NCI-H2029 treated with DMSO at 0.1 percent for 48 hours (cell line): ENCODE results near the gene PRPF38A.
"Not testable (repeated sequence)": the region's sequence is repeated elsewhere in the genome, so short reads cannot be mapped to it uniquely, and the experiment has no call there.

Source experiments
- DNase-seq: peaks from one replicate; lab custom pipeline; 2025; lab: John Stamatoyannopoulos, UW

The PRPF38A gene

DNA sequence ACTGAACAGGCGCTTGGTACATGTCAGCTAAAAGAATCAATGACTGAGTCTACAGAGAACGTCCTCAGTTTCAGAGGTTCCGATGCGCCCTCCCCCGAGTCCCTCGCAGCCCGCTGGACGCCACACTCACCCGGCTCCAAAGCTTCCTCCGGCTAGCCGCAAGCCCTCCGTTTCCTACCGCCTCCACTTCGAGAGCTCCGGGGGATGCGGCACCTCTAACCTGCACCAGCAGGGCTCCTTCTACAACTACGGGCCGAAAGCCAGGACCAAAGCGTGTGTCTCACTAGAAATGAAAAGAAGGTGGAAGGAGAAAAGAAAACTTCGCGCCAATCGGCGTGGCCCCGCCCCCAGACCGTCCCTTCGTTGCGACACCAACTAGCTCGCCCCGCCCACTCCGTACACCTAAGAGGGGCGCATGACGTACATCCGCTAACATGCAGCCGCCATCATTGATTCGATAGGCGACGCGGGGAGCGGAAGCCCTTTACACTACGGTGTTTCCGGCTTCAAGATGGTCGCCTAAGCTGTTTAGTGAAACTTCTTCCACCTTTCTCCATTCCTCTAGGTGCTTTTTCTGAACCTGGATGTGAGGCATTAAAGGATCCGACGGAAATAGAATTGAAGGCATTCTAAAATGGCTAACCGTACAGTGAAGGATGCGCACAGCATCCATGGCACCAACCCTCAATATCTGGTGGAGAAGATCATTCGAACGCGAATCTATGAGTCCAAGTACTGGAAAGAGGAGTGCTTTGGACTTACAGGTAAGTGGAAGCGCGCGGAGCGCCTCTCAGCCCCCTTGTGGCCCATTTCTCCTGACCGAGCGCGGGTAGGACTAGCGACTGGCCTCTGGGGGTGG lies at the start of gene PRPF38A, which contains the start of gene ORC1:
Gene PRPF38A (plus strand): TSS at position 487 of the 859 bp plus-strand sequence. CDS start 148 bp downstream, at position 635.
Gene ORC1 (minus strand): TSS at position 308 of the 859 bp plus-strand sequence. CDS start 2,200 bp downstream, outside the sequence.
- peak; percentile 98 for DNase-seq

GRCh38 chr1:52355436-52355835 lies 49.0 kb upstream of the PRPF38A start:
- DNase-seq: no peak

DNA sequence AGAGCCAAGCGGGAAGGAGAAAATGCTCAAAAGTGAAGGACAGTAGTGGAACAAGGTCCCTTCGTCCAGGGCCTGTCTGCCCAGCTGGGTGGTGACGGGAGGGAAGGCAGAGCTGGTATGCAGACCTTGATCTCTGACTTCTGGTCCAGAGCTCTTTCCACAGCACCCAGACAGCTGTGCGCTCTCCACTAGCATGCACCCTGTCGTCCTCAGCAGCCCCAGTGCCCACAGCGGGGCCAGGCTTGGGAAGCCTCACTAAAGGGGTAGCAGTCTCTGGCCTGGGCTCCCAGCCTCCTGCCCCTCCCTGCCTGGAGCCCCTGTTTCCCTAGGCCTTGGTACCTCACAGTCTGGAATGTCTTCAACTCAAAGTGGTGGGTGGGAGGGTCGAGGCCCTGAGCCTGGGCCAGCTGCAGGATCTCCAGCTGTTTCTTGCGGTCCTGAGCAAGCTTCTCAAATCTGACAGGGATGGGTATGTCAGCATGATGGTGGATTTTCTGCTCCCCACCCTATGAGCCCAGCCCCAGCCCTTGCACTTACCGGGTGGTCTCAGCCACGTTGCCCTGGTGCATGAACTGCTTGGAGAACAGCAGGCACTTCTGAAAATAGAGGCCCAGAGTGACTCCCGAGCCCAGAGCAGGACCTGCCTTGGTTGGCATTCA lies 48.4 kb upstream of the PRPF38A start:
- DNase-seq: no peak

- no peak for DNase-seq
Observed at GRCh38 chr1:52356818-52357355, 47.5 kb upstream of the PRPF38A start.

DNA sequence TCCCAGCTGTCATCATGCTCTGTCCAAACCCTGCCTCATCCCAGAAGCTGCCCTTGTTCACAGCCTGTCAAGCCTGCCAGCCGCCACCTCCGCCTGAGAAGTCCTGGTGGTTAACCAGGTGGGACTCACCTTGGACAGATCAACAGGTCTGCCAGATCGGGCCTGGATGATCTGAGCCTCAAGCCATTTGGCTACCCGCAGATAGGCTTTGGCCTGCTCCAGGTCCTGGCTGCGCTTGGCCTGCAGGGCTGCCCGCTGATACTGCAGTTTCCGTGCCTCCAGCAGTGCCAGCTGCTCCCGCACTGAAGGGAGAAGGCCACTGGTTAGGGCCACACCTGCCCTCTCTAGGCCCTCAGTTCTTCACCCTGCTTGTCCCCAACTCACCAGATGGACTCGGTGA lies 47.0 kb upstream of the PRPF38A start:
- no peak for DNase-seq

- no peak for DNase-seq
Observed at GRCh38 chr1:52358851-52359497, 45.4 kb upstream of the PRPF38A start.

DNA sequence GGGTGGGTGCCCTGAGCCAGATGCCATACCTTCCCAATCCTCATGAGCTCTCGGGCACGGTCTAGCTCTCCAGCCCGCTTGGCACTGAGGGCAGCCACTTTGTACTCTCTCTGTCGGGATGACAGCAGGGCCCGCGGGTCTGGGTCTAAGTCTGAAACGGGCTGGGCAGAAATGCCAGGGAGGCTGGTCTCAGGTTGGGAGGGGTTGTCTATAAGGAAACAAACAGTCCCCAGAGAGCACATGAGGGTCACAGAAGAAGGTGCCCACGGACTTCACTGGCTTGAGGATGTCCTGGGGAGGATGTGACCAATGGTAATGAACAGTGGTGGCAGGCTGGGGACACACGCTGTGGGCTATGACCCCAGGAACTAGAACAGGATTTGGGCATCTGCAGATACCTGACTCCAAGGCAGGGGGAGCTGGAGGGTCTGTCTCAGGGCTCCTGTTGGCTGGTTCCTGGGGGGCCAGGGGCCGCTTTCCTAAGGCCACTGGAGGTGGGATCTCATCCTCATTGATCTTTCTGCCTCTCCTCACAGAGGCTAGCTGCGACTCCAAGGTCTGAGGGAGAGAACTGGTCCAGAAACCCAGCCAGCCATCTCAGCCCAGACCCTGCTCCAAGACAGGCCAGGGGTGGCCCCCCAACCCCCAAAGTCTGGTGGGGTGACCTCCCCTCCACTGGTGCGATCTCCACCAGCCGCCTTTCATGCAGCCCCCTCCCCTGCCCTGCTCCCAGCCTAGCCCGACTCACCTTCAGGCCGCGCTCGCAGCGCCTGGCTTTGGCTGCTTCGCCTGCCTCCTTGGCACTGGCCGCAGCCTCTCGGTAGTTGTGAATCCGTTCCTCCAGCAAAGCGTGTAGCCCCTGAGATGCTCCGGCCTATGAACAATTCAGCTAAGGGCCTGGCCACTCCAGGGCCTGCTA lies 44.5 kb upstream of the PRPF38A start:
- no peak for DNase-seq

- DNase-seq: no peak
Observed at GRCh38 chr1:52360595-52360968, 43.8 kb upstream of the PRPF38A start.

DNA sequence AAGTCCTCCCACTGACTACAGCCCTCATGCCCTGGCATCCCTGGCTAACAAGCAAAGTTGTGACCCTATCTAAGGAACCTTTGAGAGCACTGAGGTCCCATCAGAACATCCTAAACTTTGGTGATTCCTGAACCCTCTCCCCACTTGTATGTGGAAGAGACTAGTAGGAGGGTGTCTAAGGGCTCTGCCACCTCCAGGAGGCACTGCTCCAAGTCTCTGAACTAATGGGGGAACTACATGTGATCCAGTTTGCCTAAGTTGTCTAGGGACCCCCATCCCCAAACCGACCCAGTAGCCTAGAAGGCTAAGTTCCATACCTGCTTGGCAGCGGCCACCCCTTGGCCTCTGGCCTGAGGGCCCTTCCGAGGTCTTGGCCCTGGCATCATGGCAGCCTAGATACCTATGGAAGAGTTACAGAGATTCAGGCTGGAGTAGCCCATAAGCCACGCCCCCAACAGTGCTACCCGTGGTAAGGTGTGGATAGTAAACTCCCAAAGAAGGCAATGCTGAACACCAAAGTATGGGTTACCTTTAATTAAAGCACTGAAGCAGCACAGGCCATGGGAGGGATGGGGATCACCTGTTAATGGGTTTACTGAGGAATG lies 40.1 kb upstream of the PRPF38A start:
- no peak for DNase-seq

DNA sequence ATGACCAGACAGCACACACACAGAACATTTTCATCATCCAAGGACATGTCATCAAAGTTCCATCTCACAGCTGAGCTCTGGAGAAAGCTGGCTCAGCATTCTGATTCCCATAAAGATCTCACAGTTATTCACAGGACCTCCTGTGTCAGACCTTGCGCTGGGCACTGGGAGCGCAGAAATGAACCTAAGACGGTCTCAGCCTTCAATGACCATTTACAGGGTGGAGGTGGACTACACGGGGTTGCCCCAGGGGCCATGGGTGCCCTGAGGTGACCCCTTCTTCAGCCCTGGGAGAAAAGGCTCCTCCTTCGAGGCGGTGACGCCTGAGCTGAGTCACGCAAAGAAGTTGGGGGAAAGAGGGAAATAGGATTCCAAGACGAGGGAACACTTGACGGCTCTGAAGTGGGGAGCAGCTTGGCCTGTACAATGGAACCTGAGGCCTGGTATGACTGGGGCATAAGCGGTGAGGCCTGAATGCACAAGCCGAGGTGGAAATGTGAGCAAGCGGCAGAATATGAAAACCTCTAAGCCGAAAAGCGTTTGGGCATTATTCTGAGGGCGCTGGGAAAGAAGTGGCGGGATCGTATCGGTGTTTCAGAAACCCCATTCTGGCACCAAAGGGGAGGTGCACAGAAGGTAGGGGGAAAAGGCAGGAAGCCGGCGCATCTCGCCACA lies 39.2 kb upstream of the PRPF38A start:
- DNase-seq: peak; percentile 69

- peak; percentile 99 for DNase-seq
Observed at GRCh38 chr1:52365746-52366516, 38.5 kb upstream of the PRPF38A start, which contains the start of gene CC2D1B. CC2D1B (minus strand) TSS chr1:52366205; CDS start chr1:52364620, 1,585 bp downstream.

DNA sequence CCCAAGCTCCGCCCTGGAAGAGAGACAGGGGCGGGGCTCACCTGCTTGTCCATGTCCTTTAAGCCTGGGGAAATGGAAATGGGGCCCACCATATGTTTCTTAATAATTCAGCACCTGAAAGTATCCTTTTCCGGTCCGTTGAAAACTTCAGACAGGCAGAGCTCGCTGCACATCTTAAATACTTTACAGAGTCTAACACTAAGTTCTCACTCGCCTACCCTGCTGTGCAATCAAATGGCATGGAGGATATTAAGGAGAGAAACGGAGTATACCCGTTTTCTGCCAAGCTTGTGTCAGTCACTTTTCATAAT lies 37.9 kb upstream of the PRPF38A start:
- no peak for DNase-seq

- DNase-seq: no peak
Observed at GRCh38 chr1:52367272-52367671, 37.1 kb upstream of the PRPF38A start.

DNA sequence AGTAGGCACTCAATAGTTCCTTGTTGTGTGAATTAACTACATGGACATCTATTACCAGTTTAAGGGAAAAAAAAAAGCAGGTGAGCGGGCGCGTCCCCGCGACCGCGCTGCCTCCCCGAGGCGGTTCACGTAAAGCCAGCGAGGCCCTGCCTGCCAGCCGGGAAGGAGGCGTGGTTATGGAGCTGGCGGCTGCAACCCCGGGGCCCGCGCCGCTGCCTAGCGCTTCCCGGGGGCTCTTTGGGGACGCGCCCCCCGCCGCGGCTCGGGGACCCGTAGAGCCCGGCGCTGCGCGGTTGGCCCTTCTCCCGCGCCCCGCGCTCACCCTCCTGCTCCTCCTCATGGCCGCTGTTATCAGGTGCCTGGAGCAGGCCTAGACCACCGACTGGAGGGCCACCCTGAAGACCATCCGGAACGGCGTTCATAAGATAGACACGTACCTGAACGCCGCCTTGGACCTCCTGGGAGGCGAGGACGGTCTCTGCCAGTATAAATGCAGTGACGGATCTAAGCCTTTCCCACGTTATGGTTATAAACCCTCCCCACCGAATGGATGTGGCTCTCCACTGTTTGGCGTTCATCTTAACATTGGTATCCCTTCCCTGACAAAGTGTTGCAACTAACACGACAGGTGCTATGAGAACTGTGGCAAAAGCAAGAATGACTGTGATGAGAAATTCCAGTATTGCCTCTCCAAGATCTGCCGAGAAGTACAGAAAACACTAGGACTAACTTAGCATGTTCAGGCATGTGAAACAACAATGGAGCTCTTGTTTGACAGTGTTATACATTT lies 35.8 kb upstream of the PRPF38A start:
- peak; percentile 66 for DNase-seq

DNA sequence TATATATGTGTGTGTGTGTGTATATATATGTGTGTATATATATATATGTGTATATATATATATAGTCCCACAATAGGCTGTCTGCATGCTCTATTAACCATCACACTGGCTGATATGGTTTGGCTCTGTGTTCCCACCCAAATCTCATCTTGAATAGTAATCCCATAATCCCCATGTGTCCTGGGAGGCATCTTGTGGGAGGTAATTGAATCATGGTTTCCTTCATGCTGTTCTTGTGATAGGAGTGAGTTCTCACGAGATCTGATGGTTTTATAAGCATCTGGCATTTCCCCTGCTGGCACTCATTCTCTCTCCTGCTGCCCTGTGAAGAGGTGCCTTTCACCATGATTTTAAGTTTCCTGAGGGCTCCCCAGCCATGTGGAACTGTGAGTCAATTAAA lies 34.6 kb upstream of the PRPF38A start:
- not testable (repeated sequence) for DNase-seq

DNA sequence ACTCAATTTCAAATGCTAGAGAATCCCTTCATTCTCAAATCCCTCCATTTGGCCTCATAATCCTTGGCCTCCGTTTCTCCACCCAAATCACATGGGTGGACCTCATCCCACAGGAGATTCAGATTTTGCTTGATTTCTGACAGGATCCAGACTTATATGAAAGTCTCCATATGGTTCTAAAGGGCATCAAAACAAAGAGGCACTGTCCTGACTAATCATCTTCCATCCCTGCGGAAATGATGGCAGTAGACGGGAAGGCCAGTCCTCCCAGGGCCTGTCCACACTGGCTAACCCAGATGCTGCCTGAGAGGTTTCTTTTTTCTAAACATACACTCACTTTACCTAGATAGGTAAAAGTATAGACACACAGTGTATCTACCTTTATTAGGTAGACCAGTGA lies 19.0 kb upstream of the PRPF38A start:
- no peak for DNase-seq

DNA sequence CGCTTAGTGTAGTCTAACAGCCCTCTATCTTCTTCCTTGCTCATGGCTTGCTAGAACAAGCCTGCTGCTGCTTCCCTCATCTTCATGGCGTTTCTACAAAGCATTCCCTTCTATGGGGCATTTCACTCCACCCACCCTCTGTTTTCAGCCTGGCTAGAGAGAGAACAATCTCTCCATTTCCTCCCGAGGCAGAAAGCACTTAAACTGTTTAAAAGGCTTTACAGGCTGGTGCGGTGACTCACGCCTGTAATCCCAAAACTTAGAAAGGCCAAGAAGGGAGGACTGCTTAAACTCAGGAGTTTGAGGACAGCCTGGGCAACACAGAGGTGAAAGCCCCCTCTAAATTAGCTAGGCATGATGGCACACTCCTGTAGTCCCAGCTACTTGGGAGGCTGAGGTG lies 17.9 kb upstream of the PRPF38A start:
- no peak for DNase-seq

GRCh38 chr1:52393174-52393573 lies 11.2 kb upstream of the PRPF38A start:
- no peak for DNase-seq

- DNase-seq: no peak
Observed at GRCh38 chr1:52399629-52400028, 4.8 kb upstream of the PRPF38A start.
